Tibial nerve (tissue), 4 donors: ENCODE measurements around the gene PDC. TPM values are rescaled to one million over a fixed set of nuclear protein-coding genes. Genes with fewer than 3 reads are reported as not detected.
"Not testable (repeated sequence)": the region's sequence is repeated elsewhere in the genome, so short reads cannot be mapped to it uniquely, and the experiment has no call there.

Source experiments
- DNase-seq, 2 donors: peaks; one replicate each; pipeline ENCODE4 v3.0.0-alpha.2; 2019; ENCODE audit warnings: low spot score in 2 of 2
- H3K27ac ChIP-seq, 4 donors: fragments of 200-600 bp; sonication (generic) in 3 of 4; one replicate each; pipeline ENCODE4 v1.5.1; 2017 to 2019; ENCODE audit warnings: mild to moderate bottlenecking in 1 of 4
- H3K27me3 ChIP-seq, 2 donors: fragments of 200-600 bp; sonication (generic) in 1 of 2; one replicate each; pipeline versions ENCODE4 v1.5.1 to v1.6.0; 2017 to 2019
- H3K36me3 ChIP-seq, 3 donors: fragments of 200-600 bp; sonication (generic); one replicate each; pipeline ENCODE4 v1.5.1; 2018 to 2019
- H3K4me1 ChIP-seq, 4 donors: fragments of 200-600 bp; sonication (generic) in 3 of 4; one replicate each; pipeline ENCODE4 v1.5.1; 2017 to 2019
- H3K4me3 ChIP-seq, 4 donors: fragments of 200-600 bp; sonication (generic) in 3 of 4; one replicate each; pipeline ENCODE4 v1.5.1; 2017 to 2019; ENCODE audit warnings: mild to moderate bottlenecking in 1 of 4, moderate library complexity in 1 of 4
- H3K9me3 ChIP-seq, 4 donors: fragments of 200-600 bp; sonication (generic) in 3 of 4; one replicate each; pipeline ENCODE4 v1.5.1; 2017 to 2019
- EP300 ChIP-seq, 2 donors: sonication (generic); formaldehyde crosslinking; IDR thresholded peaks; one replicate each; pipeline ENCODE4 v1.6.1; 2017; ENCODE audit warnings: antibody characterized with exemption in 2 of 2, mild to moderate bottlenecking in 1 of 2
- POLR2A ChIP-seq, 2 donors: fragments of 450-650 bp; IDR thresholded peaks; one replicate each; pipeline ENCODE4 v1.6.1; 2017; ENCODE audit warnings: antibody characterized with exemption in 2 of 2, mild to moderate bottlenecking in 2 of 2, moderate library complexity in 2 of 2
- WGBS, 2 donors: methylation state at CpG; one replicate each; pipeline ENCODE4 v1.1.5; 2018; 5-methylcytosine and 5-hydroxymethylcytosine counted together
- total RNA-seq, 4 donors: library from RNA; depleted of rRNA; stranded (reverse); fragments of >200 nt; gene quantifications; one replicate each; pipeline ENCODE4 v1.1.0, GENCODE V29; 2016
- TF ChIP-seq, protein P1 (sequence below), 5 experiments: fragments of 200-600 bp in 3 of 5; fragments of 450-650 bp in 2 of 5; sonication (generic) in 3 of 5; IDR thresholded peaks; one replicate each; pipeline ENCODE4 v1.5.1; 2016 to 2019; ENCODE audit warnings: antibody characterized with exemption in 5 of 5, mild to moderate bottlenecking in 3 of 5, moderate library complexity in 2 of 5

PDC gene
- total RNA-seq, 4 donors from 2014 or later: not detected

DNA sequence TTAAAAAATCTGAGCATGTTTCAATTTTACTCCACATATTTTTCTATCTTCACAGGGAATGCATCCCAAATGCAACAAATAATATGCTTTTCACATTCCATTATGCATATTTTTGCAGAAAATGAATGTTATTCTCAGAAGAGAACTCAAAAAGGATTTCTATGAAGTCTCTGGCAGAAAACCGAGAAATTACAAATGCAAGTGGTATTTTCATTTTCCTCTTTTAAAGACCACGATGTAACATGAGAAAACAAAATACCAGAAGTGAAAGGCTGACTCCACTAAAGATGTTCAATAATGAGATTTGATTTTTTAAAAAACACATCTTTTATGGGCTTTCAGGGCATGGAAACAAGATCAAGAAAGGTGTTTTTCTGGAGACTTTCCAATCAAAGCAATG is 5.0 kb upstream of the PDC start:
- Histone ChIP-seq H3K27ac (no peak overlapping the region), H3K9me3 (no peaks in the 10 kb centered on the region), H3K4me1 (no peaks in the 10 kb centered on the region), H3K36me3 (no peaks in the 10 kb centered on the region), H3K4me3 (no peak overlapping the region), H3K27me3 (no peaks in the 10 kb centered on the region)
- DNase-seq: no peak
- TF ChIP-seq EP300 (IDR thresholded peaks at IDR 0.05) (no peak), POLR2A (IDR thresholded peaks at IDR 0.05) (no peak)
- TF ChIP-seq, protein P1, sequence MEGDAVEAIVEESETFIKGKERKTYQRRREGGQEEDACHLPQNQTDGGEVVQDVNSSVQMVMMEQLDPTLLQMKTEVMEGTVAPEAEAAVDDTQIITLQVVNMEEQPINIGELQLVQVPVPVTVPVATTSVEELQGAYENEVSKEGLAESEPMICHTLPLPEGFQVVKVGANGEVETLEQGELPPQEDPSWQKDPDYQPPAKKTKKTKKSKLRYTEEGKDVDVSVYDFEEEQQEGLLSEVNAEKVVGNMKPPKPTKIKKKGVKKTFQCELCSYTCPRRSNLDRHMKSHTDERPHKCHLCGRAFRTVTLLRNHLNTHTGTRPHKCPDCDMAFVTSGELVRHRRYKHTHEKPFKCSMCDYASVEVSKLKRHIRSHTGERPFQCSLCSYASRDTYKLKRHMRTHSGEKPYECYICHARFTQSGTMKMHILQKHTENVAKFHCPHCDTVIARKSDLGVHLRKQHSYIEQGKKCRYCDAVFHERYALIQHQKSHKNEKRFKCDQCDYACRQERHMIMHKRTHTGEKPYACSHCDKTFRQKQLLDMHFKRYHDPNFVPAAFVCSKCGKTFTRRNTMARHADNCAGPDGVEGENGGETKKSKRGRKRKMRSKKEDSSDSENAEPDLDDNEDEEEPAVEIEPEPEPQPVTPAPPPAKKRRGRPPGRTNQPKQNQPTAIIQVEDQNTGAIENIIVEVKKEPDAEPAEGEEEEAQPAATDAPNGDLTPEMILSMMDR (IDR thresholded peaks at IDR 0.05): no peak
- 12 to 23% methylated on average over 2 of the region's 2 CpGs for WGBS, 2 donors

DNA sequence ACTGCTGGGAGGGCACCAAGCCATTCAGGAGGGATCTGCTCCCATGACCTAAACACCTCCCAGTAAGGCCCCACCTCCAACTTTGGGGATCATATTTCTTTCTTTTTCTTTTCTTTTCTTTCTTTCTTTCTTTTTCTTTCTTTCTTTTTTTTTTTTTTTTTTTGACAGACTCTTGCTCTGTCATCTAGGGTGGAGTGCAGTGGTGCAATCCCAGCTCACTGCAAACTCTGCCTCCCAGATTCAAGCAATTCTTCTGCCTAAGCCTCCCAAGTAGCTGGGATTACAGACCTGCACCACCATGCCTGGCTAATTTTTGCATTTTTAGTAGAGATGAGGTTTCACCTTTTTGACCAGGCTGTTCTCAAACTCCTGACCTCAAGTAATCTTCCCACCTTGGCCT is 4.6 kb upstream of the PDC start:
- not testable (repeated sequence) for H3K27ac ChIP-seq, DNase-seq, H3K9me3 ChIP-seq, H3K27me3 ChIP-seq, H3K4me1 ChIP-seq, H3K4me3 ChIP-seq, H3K36me3 ChIP-seq

DNA sequence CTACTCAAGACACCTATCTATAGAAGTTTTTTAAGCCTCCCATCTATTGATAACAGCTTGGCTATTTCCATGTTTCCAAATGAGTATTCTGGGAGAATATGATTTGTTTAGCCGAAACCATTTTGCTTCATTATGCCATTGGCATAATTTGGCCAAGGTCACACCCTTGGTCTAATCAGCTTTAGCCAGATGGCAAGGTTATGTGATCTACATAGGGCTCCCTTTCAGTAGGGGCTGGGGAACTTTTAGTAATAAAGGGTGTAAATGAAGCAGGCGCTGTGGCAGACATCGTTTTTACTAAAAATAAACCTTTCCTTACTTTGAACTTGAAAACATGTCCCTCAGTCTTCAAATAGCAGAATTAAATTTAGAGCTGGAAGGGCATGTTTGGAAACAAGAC is 3.0 kb upstream of the PDC start:
- Histone ChIP-seq H3K27me3 (no peaks in the 10 kb centered on the region), H3K27ac (no peak overlapping the region), H3K9me3 (no peaks in the 10 kb centered on the region), H3K4me1 (no peaks in the 10 kb centered on the region), H3K36me3 (peaks cover 0 to 3% (median 0%) of the 10 kb centered on the region in 3 donors), H3K4me3 (no peak overlapping the region)
- DNase-seq: no peak
- whole genome bisulfite sequencing, 2 donors: 86 to 92% methylated on average over 3 of the region's 3 CpGs
- TF ChIP-seq POLR2A (IDR thresholded peaks at IDR 0.05) (no peak), EP300 (IDR thresholded peaks at IDR 0.05) (no peak)
- TF ChIP-seq, protein P1 (IDR thresholded peaks at IDR 0.05): no peak

DNA sequence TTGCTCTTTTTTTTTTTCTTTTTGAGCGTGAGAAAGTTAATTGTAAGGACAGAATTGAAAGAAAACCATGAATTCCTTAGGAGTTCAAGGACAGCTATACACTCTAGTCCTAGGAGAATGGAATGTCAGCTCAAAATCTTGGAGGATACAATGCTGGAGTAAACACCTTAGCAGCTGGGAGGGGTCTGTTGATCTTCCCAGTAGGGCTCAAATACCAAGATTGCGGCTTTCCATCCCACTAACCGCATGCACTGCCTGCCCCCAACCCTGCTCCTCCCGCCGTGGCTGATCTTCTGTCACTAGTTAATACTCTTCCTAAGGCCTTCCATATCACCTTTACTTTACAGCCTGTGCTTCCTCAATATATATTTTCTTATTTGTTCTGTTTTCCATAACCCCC is 2.6 kb upstream of the PDC start:
- H3K4me1 ChIP-seq: no peaks in the 10 kb centered on the region
- peaks cover 0 to 3% (median 0%) of the 10 kb centered on the region in 3 donors for H3K36me3 ChIP-seq
- H3K27me3 ChIP-seq: no peaks in the 10 kb centered on the region
- no peaks in the 10 kb centered on the region for H3K9me3 ChIP-seq
- no peak overlapping the region for H3K27ac ChIP-seq
- TF ChIP-seq POLR2A (IDR thresholded peaks at IDR 0.05): no peak
- no peak overlapping the region for H3K4me3 ChIP-seq
- DNase-seq: no peak
- WGBS, 2 donors: 74 to 79% methylated on average over 5 of the region's 5 CpGs

DNA sequence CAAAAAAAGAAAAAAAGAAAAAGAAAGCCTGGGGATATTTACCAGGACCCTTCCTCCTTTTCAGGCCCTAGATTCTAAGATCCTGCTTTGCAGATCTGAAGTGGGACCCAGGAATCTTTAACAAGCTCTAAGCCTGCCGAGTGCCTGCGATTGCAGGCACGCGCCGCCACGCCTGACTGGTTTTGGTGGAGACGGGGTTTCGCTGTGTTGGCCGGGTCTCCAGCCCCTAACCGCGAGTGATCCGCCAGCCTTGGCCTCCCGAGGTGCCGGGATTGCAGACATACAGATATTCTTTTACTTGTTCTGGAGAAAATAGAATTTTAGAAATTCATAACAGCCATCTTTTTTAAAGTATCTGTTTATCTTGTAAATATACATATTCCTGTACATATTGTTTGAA is 1.8 kb downstream of the PDC start:
- H3K4me3 ChIP-seq, DNase-seq, H3K27me3 ChIP-seq, H3K36me3 ChIP-seq, H3K27ac ChIP-seq, H3K4me1 ChIP-seq, H3K9me3 ChIP-seq: not testable (repeated sequence)
- WGBS, 2 donors: 94 to 95% methylated on average over 14 of the region's 14 CpGs

DNA sequence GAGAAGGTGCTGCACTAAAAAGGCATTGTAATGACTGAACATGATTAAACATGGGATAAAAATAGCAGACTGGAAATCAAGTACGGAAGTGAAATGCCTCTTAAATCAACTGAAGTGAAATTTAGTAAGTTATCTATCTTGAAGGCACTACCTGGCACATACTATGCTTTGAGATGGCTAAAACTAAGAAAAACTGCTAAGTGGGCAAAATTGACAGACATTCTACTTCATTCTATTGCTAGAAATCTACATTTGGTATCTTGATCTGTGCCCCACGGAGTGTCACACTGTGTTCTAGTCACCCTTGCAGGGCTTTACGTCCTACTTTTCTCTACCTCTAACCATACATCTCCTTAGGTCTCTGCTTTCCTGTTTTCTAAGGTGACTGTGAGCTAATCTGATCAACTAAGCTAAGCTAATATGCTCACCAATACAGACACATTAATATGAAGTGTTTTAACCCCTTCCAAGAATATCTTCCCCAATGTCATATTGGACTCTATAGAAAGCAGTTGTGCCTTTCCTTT is 4.1 kb downstream of the PDC start:
- Histone ChIP-seq H3K36me3 (peaks cover 0 to 8% (median 0%) of the 10 kb centered on the region in 3 donors), H3K4me3 (no peak overlapping the region), H3K9me3 (no peaks in the 10 kb centered on the region), H3K4me1 (no peaks in the 10 kb centered on the region), H3K27ac (no peak overlapping the region), H3K27me3 (no peaks in the 10 kb centered on the region)
- no peak for DNase-seq
- WGBS, 2 donors: 71 to 73% methylated on average over 3 of the region's 3 CpGs
- no peak for TF ChIP-seq EP300 (IDR thresholded peaks at IDR 0.05)
- TF ChIP-seq, protein P1 (IDR thresholded peaks at IDR 0.05): no peak
- TF ChIP-seq POLR2A (IDR thresholded peaks at IDR 0.05): no peak

DNA sequence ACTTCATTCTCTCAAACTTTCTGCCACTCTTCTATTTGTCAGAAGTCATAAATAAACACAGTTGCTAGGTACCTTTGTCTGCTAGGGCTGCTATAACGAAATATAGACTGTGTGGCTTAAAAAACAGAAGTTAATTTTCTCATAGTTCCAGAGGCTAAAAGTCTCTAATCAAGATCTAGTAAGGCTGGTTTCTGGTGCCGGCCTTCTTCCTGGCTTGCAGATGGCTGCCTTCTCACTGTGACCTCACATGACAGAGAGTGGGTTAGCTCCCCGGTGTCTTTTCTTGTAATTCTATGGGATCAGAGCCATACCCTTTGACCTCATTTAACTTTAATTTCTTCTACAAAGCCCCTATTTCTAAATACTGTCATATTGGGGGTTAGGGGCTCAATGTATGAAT is 5.9 kb downstream of the PDC start:
- Histone ChIP-seq H3K27ac (no peak overlapping the region), H3K36me3 (peaks cover 0 to 11% (median 0%) of the 10 kb centered on the region in 3 donors), H3K27me3 (no peaks in the 10 kb centered on the region), H3K4me1 (no peaks in the 10 kb centered on the region), H3K4me3 (no peak overlapping the region), H3K9me3 (no peaks in the 10 kb centered on the region)
- DNase-seq: no peak
- 53 to 61% methylated on average over 3 of the region's 3 CpGs for WGBS, 2 donors
- TF ChIP-seq EP300 (IDR thresholded peaks at IDR 0.05): no peak
- TF ChIP-seq, protein P1 (IDR thresholded peaks at IDR 0.05): no peak
- TF ChIP-seq POLR2A (IDR thresholded peaks at IDR 0.05): no peak
